GM19238 (cell line): ENCODE measurements around the gene TAF4B.
A peak's percentile ranks its signal among the peaks of the same experiment; 100 is the strongest.
"Not testable (repeated sequence)": the region's sequence is repeated elsewhere in the genome, so short reads cannot be mapped to it uniquely, and the experiment has no call there.

ENCODE experiments used
- DNase-seq: peaks from one replicate; pipeline ENCODE4 v3.0.0; 2011; ENCODE audit warnings: low spot score; ENCODE audit not compliant: insufficient read length

The TAF4B gene

GRCh38 chr18:26422472-26423162, 196.4 kb downstream of the TAF4B start:
- no peak for DNase-seq

- DNase-seq, result no peak
These were observed 198.3 kb downstream of the TAF4B start for GRCh38 chr18:26424428-26425147.

GRCh38 chr18:26425148-26425531, 198.9 kb downstream of the TAF4B start:
- no peak for DNase-seq

- no peak for DNase-seq
These were observed 203.4 kb downstream of the TAF4B start for GRCh38 chr18:26429535-26430226.

GRCh38 chr18:26432651-26433424, 206.6 kb downstream of the TAF4B start:
- no peak for DNase-seq

- DNase-seq, result no peak
These were observed 208.6 kb downstream of the TAF4B start for GRCh38 chr18:26434887-26435286.

GRCh38 chr18:26435415-26436095, 209.3 kb downstream of the TAF4B start:
- no peak for DNase-seq

GRCh38 chr18:26436176-26437051, 210.2 kb downstream of the TAF4B start:
- no peak for DNase-seq

- DNase-seq, result not testable (repeated sequence)
These were observed 211.4 kb downstream of the TAF4B start for GRCh38 chr18:26437634-26438033.

- peak; percentile 38 for DNase-seq
These were observed 212.7 kb downstream of the TAF4B start for GRCh38 chr18:26438980-26439379.

GRCh38 chr18:26439537-26439936, 213.3 kb downstream of the TAF4B start:
- DNase-seq, result no peak

- DNase-seq, result no peak
These were observed 214.4 kb downstream of the TAF4B start for GRCh38 chr18:26440644-26441043.
